NCI-H128 (cell line): ENCODE measurements around the gene OGDH.
"Not testable (repeated sequence)": the region's sequence is repeated elsewhere in the genome, so short reads cannot be mapped to it uniquely, and the experiment has no call there.

ENCODE experiments used
- DNase-seq: peaks from one replicate; lab custom pipeline; 2025; ENCODE audit not compliant: unreplicated experiment; lab: John Stamatoyannopoulos, UW

Gene OGDH

GRCh38 chr7:44665531-44666213 lies 59.2 kb downstream of the OGDH start:
- no peak for DNase-seq

- DNase-seq: no peak
Observed at GRCh38 chr7:44666566-44666965, 60.1 kb downstream of the OGDH start.

- DNase-seq: no peak
Observed at GRCh38 chr7:44667190-44667589, 60.8 kb downstream of the OGDH start.

GRCh38 chr7:44671069-44671468 lies 64.6 kb downstream of the OGDH start:
- DNase-seq: no peak

DNA sequence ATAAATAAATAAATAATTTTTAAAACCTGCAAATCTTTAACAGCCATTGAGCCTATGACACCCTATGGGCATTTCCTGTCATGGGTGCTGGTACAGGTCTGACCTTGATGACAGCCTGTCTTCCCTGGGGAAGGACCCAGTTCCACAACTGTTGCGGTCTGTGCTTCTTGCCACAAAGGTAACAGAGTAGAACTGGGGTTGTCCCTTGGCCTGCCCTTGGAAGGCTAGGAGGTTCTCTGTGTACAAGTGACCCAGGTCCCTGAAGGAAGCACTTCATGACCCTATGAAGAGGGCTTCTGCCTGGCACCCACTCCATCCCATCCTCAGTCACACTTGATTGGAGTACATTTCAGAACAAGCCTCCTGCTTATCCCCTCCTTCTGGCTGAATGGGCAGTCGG lies 66.9 kb downstream of the OGDH start:
- DNase-seq: no peak

GRCh38 chr7:44673771-44674170 lies 67.3 kb downstream of the OGDH start:
- DNase-seq: no peak

- no peak for DNase-seq
Observed at GRCh38 chr7:44674381-44674780, 68.0 kb downstream of the OGDH start.

DNA sequence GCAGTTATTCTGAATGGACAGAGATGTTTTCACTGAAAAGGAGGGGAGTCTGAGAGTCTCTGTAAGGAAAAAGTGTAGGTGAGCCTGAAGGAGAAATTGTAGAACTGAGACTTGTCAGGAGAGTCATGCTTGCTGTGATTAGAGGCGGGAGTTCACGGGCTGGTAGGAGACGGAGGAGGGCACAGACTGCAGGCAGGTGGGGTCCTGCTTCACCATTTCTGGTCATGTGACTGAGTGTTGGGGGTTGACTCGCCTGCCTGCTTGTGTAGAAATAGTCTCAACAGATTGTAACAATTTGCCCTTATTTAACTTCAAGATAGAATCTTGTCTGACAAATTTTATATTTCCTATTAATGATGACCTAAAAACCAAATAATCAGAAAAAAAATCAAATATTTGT lies 70.3 kb downstream of the OGDH start:
- no peak for DNase-seq

GRCh38 chr7:44678101-44678470 lies 71.7 kb downstream of the OGDH start:
- no peak for DNase-seq

GRCh38 chr7:44678471-44679179 lies 72.2 kb downstream of the OGDH start:
- no peak for DNase-seq

- no peak for DNase-seq
Observed at GRCh38 chr7:44681645-44682044, 75.2 kb downstream of the OGDH start.

DNA sequence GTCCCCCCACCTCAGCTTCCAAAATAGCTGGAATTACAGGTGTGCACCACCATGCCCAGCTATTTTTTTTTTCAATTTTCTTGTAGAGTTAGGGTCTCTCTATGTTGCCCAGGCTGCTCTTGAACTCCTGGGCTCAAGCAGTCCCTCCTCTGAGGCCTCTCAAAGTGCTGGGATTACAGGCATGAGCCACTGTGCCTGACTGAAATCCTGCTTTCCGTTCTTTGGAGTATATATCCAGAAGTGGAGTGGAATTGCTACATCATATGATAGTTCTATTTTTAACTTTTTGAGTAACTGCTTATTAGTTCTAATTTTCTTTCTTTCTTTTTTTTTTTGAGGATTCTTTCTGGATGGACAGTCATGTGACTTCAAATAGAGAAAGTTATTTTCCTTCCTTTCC lies 79.3 kb downstream of the OGDH start:
- DNase-seq: no peak

DNA sequence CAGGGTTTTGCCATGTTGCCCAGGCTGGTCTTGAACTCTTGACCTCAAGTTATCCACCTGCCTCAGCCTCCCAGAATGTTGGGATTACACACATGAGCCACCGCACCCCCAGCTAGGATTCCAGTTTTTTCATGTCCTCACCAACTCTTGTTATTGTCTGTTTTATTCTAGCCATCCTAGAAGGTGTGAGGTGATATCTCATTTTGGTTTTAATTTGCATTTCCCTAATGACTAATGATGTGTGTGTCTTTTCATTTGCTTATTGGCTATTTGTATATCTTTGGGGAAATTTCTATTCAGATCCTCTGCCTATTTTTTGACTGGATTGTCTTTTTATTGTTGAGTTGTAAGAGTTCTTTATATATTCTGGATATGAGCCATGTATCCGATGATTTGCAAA lies 83.0 kb downstream of the OGDH start:
- no peak for DNase-seq

DNA sequence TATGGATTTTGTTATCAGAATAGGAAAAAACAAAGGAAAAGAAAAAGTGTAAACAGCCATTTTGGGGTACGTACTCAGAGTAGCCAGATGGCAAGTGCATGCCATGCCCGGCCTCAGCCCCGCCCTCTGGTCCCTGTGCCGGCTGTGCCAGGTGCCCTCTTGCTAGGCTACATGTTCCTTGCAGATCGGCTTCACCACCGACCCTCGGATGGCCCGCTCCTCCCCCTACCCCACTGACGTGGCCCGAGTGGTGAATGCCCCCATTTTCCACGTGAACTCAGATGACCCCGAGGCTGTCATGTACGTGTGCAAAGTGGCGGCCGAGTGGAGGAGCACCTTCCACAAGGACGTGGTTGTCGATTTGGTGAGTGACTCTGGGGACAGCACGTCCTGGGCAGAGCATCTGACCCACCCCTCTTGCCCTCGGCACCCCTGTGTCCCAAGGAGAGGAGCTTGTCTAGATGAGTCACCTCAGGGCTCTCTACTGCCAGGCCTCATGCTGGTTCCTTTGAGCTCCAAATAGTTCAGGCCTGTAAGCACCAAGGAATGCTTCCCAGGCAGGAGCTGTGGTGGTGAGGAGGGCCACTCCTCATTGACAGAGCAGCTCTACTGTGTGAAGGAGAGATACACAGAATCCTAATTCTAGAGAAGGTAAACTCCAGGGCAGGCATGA lies 87.3 kb downstream of the OGDH start:
- no peak for DNase-seq

DNA sequence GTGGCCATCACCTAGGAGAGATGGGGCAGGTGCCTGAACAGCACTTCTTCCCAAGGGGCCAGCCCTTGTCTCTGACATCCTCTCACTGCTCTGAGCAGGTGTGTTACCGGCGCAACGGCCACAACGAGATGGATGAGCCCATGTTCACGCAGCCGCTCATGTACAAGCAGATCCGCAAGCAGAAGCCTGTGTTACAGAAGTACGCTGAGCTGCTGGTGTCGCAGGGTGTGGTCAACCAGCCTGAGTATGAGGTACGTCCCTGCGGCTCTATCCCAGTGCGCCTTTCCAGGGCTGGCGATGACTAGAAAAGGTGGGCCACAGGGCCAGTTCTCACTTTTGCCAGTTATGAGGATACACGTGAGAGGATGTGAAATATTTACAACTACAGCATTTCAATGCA lies 87.9 kb downstream of the OGDH start:
- no peak for DNase-seq

DNA sequence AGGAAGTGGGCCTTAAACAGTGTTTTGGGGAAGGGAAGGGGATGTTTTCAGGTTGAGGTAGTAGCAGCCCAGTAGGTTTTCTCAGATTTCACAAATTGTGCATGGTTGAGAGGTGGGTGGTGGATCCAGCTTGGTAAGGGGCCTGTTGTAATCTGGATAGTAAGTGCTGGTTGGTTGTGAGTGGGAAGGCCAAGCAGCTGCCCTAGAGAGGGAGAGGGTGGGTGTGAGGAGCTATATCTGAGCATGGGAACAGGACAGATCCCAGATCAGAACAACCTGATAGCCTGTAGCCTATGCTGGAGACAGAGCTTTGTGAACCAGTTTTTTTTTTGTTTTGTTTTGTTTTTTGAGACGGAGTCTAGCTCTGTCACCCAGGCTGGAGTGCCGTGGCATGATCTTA lies 88.3 kb downstream of the OGDH start:
- DNase-seq: no peak

- no peak for DNase-seq
Observed at GRCh38 chr7:44695756-44696155, 89.3 kb downstream of the OGDH start.

- DNase-seq: no peak
Observed at GRCh38 chr7:44696728-44697127, 90.3 kb downstream of the OGDH start.

DNA sequence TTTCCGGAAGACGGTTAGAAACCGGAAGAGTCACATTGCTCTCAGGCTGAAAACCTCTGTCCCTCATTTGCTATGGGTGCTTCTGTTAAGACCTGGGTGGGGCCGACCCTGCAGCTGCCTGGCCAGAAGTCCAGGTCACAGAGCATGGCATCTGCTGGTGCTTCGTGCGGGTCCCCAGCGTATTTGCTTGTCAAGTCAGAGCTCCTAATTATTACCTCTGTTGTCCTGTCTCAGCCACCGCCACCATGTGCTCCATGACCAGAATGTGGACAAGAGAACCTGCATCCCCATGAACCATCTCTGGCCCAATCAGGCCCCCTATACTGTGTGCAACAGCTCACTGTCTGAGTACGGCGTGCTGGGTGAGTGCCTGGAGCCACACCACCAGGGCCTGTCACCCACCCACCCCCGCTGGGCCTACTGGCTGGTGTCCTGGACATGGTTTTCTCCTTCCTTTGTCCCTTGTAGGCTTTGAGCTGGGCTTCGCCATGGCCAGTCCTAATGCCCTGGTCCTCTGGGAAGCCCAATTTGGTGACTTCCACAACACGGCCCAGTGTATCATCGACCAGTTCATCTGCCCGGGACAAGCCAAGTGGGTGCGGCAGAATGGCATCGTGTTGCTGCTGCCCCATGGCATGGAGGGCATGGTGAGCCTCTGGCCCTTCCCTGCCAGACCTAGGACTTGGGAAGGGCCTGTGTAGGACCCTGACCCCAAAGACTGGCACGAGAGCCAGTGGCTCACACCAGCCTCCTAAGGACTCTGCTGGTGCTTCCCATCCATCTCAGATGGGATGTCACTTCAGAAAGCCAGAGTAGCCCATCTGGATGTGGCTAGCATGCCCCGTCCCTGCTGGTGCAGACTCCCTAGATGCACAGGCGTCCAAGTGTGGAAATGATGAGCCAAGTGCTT lies 91.0 kb downstream of the OGDH start:
- DNase-seq: no peak

DNA sequence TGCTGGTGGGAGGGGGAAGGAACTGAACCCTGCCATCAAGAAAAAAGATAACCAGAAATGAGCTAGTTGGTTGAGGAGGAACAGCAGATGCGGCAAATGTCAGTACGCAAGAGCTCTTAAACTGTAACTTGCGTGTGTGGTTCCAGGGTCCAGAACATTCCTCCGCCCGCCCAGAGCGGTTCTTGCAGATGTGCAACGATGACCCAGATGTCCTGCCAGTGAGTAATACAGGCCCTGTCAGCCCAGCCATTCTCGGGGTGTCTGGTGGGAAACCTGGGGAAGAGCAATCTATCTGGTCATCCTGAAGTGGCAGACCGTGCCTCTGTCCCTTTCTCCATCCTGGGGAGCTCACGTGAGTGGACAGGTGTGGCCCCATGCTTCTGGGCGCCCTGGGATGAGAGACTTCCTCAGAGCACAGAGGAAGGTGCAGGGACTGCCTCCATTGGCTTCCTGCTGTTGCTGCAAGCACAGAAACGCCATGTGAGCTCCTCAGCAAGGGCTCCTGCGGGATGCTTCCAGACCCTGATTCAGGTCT lies 91.7 kb downstream of the OGDH start:
- DNase-seq: no peak

DNA sequence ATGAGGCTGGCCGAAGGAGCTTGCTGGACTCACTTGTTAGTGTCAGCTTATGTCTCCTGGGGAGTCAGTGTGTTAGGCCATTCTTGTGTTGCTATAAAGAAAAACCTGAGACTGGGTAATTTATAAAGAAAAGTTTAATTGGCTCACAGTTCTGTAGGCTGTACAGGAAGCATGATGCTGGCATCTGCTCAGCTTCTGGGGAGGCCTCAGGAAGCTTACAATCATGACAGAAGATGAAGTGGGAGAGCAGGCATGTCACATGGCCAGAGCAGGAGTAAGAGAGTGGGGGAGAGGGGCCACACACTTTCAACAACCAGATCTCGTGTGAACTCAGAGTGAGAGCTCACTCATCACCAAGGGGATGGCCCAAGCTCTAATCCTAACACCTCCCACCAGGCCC lies 93.2 kb downstream of the OGDH start:
- not testable (repeated sequence) for DNase-seq
